ENCODE measurements around the gene PDLIM1. TPM values are rescaled to one million over a fixed set of nuclear protein-coding genes. Genes with fewer than 3 reads are reported as not detected.

PDLIM1 gene
- total and polyA plus RNA-seq, 2 of the 13 experiments (the other 11 are each of a cell fraction or from before 2014, with no cell fraction given) = 119 to 123 TPM

DNA sequence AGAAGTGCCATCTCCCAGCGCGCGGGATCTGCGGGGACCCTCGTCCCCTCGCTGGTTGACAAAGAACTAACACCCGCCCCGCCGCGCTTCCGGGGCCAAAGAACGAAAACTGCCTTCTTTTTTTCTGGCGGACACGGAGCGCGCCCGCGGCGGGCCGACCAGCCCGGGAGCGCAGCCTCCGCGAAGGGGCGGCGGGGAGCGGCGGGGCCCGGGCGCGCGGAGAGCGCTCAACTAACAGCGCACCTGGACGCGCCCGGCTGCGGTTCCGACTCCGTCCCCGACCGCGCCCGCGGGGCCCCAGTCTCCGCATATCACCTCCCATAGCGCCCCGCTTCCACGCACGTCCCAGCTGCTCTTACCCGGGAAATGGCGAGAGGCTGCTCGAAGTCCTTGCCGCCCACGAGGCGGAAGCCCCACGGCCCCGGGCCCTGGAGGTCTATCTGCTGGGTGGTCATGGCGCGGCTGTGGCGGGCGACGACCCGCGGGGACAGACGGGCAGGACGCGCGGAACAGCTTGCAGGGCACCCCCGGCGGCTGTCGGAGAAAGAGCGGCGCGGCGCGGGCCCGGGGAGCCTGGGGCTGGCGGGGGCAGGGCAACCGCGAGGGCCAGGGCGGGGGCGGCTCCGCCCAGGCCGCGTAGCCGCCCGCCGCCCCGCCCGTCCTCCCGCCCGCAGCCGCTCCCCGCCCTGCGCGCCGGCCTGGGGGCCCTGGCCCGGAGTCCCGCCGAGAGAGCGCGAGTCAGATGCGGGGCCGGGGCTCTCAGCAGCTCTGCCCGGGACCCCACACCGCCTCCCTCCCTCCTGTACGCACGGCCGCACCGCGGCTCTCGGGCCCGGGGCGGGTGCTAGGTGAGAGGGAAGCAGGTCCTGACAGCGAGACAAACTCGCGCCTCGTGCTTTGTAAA, at the start of gene PDLIM1 (continued):
- TF ChIP-seq SOX13 (IDR thresholded peaks at IDR 0.05) (no peak), SOX13 (CRISPR knock-in tag; conservative IDR thresholded peaks at IDR 0.05 in 1 of 2, IDR thresholded peaks at IDR 0.05 in 1 of 2) (0 out of 4 replicates have a peak, but pooled peaks of 1 of the 2 experiments have one; percentile 9), SNAPC2 (CRISPR knock-in tag; IDR thresholded peaks at IDR 0.05) (no peak), ZSCAN20 (CRISPR knock-in tag; IDR thresholded peaks at IDR 0.05; ENCODE audit: borderline replicate concordance) (no peak; the same call in 1 of the 2 replicates), ZFAT (CRISPR knock-in tag; conservative IDR thresholded peaks at IDR 0.05) (0 out of 2 replicates have a peak, but pooled peaks have one; percentile 23), ETV6 (CRISPR knock-in tag; conservative IDR thresholded peaks at IDR 0.05) (no peak), SP1 (IDR thresholded peaks at IDR 0.05) (no peak), SP1 (CRISPR knock-in tag; IDR thresholded peaks at IDR 0.05) (0 out of 2 replicates have a peak, but pooled peaks have one; percentile 18), SSRP1 (CRISPR knock-in tag; IDR thresholded peaks at IDR 0.05) (no peak), NFKB2 (CRISPR knock-in tag; IDR thresholded peaks at IDR 0.05; ENCODE audit: borderline replicate concordance) (0 out of 2 replicates have a peak, but pooled peaks have one; percentile 38), KDM5A (IDR thresholded peaks at IDR 0.05; ENCODE audit: borderline replicate concordance, low read length) (no peak), ZNF773 (CRISPR knock-in tag; IDR thresholded peaks at IDR 0.05; ENCODE audit: borderline replicate concordance) (no peak), ZNF678 (CRISPR knock-in tag; IDR thresholded peaks at IDR 0.05) (no peak), MZF1 (CRISPR knock-in tag; IDR thresholded peaks at IDR 0.05; ENCODE audit: borderline replicate concordance) (no peak), ZMYM4 (CRISPR knock-in tag; IDR thresholded peaks at IDR 0.05) (peak; percentile 61), ZMYM3 (CRISPR knock-in tag; IDR thresholded peaks at IDR 0.05) (no peak)
- TF ChIP-seq, protein P1, sequence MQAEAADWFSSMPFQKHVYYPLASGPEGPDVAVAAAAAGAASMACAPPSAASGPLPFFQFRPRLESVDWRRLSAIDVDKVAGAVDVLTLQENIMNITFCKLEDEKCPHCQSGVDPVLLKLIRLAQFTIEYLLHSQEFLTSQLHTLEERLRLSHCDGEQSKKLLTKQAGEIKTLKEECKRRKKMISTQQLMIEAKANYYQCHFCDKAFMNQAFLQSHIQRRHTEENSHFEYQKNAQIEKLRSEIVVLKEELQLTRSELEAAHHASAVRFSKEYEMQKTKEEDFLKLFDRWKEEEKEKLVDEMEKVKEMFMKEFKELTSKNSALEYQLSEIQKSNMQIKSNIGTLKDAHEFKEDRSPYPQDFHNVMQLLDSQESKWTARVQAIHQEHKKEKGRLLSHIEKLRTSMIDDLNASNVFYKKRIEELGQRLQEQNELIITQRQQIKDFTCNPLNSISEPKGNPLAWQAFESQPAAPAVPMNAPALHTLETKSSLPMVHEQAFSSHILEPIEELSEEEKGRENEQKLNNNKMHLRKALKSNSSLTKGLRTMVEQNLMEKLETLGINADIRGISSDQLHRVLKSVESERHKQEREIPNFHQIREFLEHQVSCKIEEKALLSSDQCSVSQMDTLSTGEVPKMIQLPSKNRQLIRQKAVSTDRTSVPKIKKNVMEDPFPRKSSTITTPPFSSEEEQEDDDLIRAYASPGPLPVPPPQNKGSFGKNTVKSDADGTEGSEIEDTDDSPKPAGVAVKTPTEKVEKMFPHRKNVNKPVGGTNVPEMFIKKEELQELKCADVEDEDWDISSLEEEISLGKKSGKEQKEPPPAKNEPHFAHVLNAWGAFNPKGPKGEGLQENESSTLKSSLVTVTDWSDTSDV (CRISPR knock-in tag; IDR thresholded peaks at IDR 0.05) = 0 out of 2 replicates have a peak, but pooled peaks have one; percentile 52
- TF ChIP-seq, protein P2, sequence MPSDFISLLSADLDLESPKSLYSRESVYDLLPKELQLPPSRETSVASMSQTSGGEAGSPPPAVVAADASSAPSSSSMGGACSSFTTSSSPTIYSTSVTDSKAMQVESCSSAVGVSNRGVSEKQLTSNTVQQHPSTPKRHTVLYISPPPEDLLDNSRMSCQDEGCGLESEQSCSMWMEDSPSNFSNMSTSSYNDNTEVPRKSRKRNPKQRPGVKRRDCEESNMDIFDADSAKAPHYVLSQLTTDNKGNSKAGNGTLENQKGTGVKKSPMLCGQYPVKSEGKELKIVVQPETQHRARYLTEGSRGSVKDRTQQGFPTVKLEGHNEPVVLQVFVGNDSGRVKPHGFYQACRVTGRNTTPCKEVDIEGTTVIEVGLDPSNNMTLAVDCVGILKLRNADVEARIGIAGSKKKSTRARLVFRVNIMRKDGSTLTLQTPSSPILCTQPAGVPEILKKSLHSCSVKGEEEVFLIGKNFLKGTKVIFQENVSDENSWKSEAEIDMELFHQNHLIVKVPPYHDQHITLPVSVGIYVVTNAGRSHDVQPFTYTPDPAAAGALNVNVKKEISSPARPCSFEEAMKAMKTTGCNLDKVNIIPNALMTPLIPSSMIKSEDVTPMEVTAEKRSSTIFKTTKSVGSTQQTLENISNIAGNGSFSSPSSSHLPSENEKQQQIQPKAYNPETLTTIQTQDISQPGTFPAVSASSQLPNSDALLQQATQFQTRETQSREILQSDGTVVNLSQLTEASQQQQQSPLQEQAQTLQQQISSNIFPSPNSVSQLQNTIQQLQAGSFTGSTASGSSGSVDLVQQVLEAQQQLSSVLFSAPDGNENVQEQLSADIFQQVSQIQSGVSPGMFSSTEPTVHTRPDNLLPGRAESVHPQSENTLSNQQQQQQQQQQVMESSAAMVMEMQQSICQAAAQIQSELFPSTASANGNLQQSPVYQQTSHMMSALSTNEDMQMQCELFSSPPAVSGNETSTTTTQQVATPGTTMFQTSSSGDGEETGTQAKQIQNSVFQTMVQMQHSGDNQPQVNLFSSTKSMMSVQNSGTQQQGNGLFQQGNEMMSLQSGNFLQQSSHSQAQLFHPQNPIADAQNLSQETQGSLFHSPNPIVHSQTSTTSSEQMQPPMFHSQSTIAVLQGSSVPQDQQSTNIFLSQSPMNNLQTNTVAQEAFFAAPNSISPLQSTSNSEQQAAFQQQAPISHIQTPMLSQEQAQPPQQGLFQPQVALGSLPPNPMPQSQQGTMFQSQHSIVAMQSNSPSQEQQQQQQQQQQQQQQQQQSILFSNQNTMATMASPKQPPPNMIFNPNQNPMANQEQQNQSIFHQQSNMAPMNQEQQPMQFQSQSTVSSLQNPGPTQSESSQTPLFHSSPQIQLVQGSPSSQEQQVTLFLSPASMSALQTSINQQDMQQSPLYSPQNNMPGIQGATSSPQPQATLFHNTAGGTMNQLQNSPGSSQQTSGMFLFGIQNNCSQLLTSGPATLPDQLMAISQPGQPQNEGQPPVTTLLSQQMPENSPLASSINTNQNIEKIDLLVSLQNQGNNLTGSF (CRISPR knock-in tag; IDR thresholded peaks at IDR 0.05) = no peak
- TF ChIP-seq, protein P3, sequence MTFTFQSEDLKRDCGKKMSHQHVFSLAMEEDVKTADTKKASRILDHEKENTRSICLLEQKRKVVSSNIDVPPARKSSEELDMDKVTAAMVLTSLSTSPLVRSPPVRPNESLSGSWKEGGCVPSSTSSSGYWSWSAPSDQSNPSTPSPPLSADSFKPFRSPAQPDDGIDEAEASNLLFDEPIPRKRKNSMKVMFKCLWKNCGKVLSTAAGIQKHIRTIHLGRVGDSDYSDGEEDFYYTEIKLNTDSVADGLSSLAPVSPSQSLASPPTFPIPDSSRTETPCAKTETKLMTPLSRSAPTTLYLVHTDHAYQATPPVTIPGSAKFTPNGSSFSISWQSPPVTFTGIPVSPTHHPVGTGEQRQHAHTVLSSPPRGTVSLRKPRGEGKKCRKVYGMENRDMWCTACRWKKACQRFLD (CRISPR knock-in tag; IDR thresholded peaks at IDR 0.05; ENCODE audit: borderline replicate concordance) = 0 out of 2 replicates have a peak, but pooled peaks have one; percentile 29
